Pancreas (tissue), 10 donors: ENCODE measurements around the gene PTPRG. TPM values are rescaled to one million over a fixed set of nuclear protein-coding genes. Genes with fewer than 3 reads are reported as not detected.

Source experiments
- ATAC-seq, 4 donors: fragments of 200-7000 bp; cut with Tn5 transposase; one replicate each; pipeline versions ENCODE4 v1.8.0 to v1.9.1; 2020; ENCODE audit warnings: mild to moderate bottlenecking in 4 of 4, moderate library complexity in 4 of 4
- DNase-seq, 6 donors: peaks; one replicate each; pipeline ENCODE4 v3.0.0-alpha.2; 2020
- FAIRE-seq: peaks from 2 replicates; lab custom pipeline; 2012; peaks lifted over from hg19 to GRCh38; lab: Jason Lieb, UNC
- H3K27ac ChIP-seq, 4 donors: fragments of 200-600 bp; sonication (generic); 1 replicate in 3 of 4; 2 replicates in 1 of 4; pipeline versions ENCODE4 v1.5.0 to v1.8.0; 2020
- H3K27me3 ChIP-seq, 4 donors: fragments of 200-600 bp; one replicate each; pipeline ENCODE4 v1.8.0; 2021
- H3K36me3 ChIP-seq, 3 donors: fragments of 200-600 bp; sonication (generic) in 1 of 3; one replicate each; pipeline versions ENCODE4 v1.5.0 to v1.8.0; 2020 to 2021
- H3K4me1 ChIP-seq, 3 donors: fragments of 200-600 bp; one replicate each; pipeline ENCODE4 v1.8.0; 2021
- H3K4me3 ChIP-seq, 4 donors: fragments of 200-600 bp; sonication (generic) in 2 of 4; one replicate each; pipeline versions ENCODE4 v1.5.0 to v1.8.0; 2020 to 2021
- H3K9me3 ChIP-seq, 4 donors: fragments of 200-600 bp; one replicate each; pipeline ENCODE4 v1.8.0; 2021
- CTCF ChIP-seq, 4 donors: fragments of 200-600 bp; sonication (generic) in 3 of 4; IDR thresholded peaks; one replicate each; pipeline versions ENCODE4 v1.5.0 to v1.8.0; 2021; ENCODE audit warnings: antibody characterized with exemption in 4 of 4
- WGBS, 2 donors: extraction: QIAGEN DNeasy Blood & Tissue Kit; methylation state at CpG; one replicate each; pipeline ENCODE4 v1.1.7; 2013; 5-methylcytosine and 5-hydroxymethylcytosine counted together
- intact Hi-C, 3 donors: fragments of 100-400 bp; cut with DNase I; formaldehyde crosslinking; loops; one replicate each; pipeline versions ENCODE4 v1.11.1 to v1.14.2; 2022
- polyA plus RNA-seq, 2 donors: library from polyadenylated mRNA; stranded (reverse); fragments of 200-250 nt; gene quantifications; one replicate each; pipeline ENCODE4 v1.2.3, GENCODE V29; 2013
- total RNA-seq, 6 donors: library from RNA; stranded (reverse); fragmentation: NEBNext Ultra II Directional in 4 of 6; extraction: Animal tissue kit (Norgen Biotek cat#: 25700) in 4 of 6; gene quantifications; one replicate each; pipeline versions ENCODE4 v1.2.1 to v1.2.4, GENCODE V29; 2021 to 2023
- donor health status: healthy with polysubstance abuse.
- donor health status: DM: no; HTN: no; CAD: no; lungs with moderate emphysema.
- donor health status: DM: no; HTN: no; CAD: no.
- donor health status: control.
- donor health status: control.
- donor health status: Bipolar disorder and iron deficiency.
- donor health status: DM: yes; HTN: yes; CAD: no.
- donor health status: DM: no; HTN: no; CAD: no.
- donor health status: DM: no; HTN: no; CAD: no.
- donor health status: DM: yes; HTN: yes; CAD: no.

Gene PTPRG
- total and polyA plus RNA-seq, 8 donors = 2.8 to 20.5 (median 9.5) TPM

GRCh38 chr3:61936344-61936937 is 375.1 kb downstream of the PTPRG start:
- 86 to 94% methylated on average over 6 of the region's 6 CpGs for WGBS, 2 donors
- Histone ChIP-seq H3K9me3 (no peaks in the 10 kb centered on the region), H3K4me1 (peaks cover 0 to 16% (median 15%) of the 10 kb centered on the region in 3 donors), H3K27ac (no peak overlapping the region), H3K36me3 (no peaks in the 10 kb centered on the region), H3K27me3 (no peaks in the 10 kb centered on the region), H3K4me3 (no peak overlapping the region)
- peak in 1 of 4 donors; percentile 14 for TF ChIP-seq CTCF (IDR thresholded peaks at IDR 0.05)
- no peak for FAIRE-seq
- peak in 1 of 6 donors; percentile 14 for DNase-seq
- intact Hi-C loops = no loop called here
- no peak for ATAC-seq

DNA sequence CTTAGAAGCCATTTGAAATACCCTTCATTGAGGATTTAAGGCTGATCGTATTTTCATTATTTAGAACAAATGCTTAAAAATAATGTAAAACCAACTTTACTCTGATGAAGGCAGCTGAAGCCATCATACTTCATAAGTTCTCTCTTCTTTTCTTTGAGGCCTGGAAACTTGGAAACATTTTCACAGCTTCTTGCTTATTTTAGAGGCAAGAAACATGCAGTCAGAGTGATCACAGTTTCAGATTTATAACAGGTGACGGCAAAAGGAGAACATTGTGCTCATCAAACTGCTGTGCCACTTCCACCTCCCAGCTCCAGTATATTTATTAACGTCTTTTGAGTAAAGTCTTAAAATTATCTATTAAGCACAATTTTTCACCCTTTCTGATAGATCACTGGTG is 376.1 kb downstream of the PTPRG start:
- Histone ChIP-seq H3K9me3 (no peaks in the 10 kb centered on the region), H3K27ac (no peak overlapping the region), H3K4me3 (no peak overlapping the region), H3K4me1 (peaks cover 0 to 16% (median 15%) of the 10 kb centered on the region in 3 donors), H3K27me3 (no peaks in the 10 kb centered on the region), H3K36me3 (no peaks in the 10 kb centered on the region)
- FAIRE-seq = no peak
- ATAC-seq = no peak
- no peak for DNase-seq
- TF ChIP-seq CTCF (IDR thresholded peaks at IDR 0.05) = no peak
- intact Hi-C loops = no loop called here
- 72% methylated on average over 3 of the region's 3 CpGs for WGBS, 2 donors

GRCh38 chr3:61938878-61939549 is 377.6 kb downstream of the PTPRG start:
- H3K4me1 ChIP-seq = peaks cover 0 to 16% (median 15%) of the 10 kb centered on the region in 3 donors
- WGBS, 2 donors = 21 to 24% methylated on average over 9 of the region's 9 CpGs
- no peak for FAIRE-seq

GRCh38 chr3:61940236-61940635 is 378.9 kb downstream of the PTPRG start:
- no peak for DNase-seq
- no peaks in the 10 kb centered on the region for H3K36me3 ChIP-seq
- H3K4me1 ChIP-seq = peaks cover 0 to 16% (median 15%) of the 10 kb centered on the region in 3 donors
- 82 to 86% methylated on average over 2 of the region's 2 CpGs for WGBS, 2 donors
- H3K9me3 ChIP-seq = no peaks in the 10 kb centered on the region
- no peak overlapping the region for H3K27ac ChIP-seq
- H3K4me3 ChIP-seq = no peak overlapping the region
- no peak for FAIRE-seq
- intact Hi-C loops = no loop called here
- ATAC-seq = no peak
- no peaks in the 10 kb centered on the region for H3K27me3 ChIP-seq
- no peak for TF ChIP-seq CTCF (IDR thresholded peaks at IDR 0.05)

More at GRCh38 chr3:61938878-61939549, 377.6 kb downstream of the PTPRG start:
- no peaks in the 10 kb centered on the region for H3K9me3 ChIP-seq
- no peak for TF ChIP-seq CTCF (IDR thresholded peaks at IDR 0.05)
- intact Hi-C loops = no loop called here
- H3K27me3 ChIP-seq = no peaks in the 10 kb centered on the region
- no peak overlapping the region for H3K27ac ChIP-seq
- DNase-seq (peak in 1 of 6 donors; percentile 32), ATAC-seq (peak; percentile 32 to 79 (median 74))
- no peak overlapping the region for H3K4me3 ChIP-seq
- H3K36me3 ChIP-seq = no peaks in the 10 kb centered on the region

GRCh38 chr3:61943975-61944374 is 382.6 kb downstream of the PTPRG start:
- Histone ChIP-seq H3K4me3 (no peak overlapping the region), H3K9me3 (no peaks in the 10 kb centered on the region), H3K27me3 (no peaks in the 10 kb centered on the region), H3K27ac (no peak overlapping the region), H3K4me1 (peaks cover 0 to 6% (median 3%) of the 10 kb centered on the region in 3 donors), H3K36me3 (no peaks in the 10 kb centered on the region)
- intact Hi-C loops = no loop called here
- 93 to 95% methylated on average over 4 of the region's 4 CpGs for WGBS, 2 donors
- ATAC-seq (no peak), DNase-seq (no peak), FAIRE-seq (no peak)
- no peak for TF ChIP-seq CTCF (IDR thresholded peaks at IDR 0.05)
